Left ventricle myocardium superior (tissue), 1 donor: Measurements from ENCODE around the gene SCN7A. TPM values are rescaled to one million over a fixed set of nuclear protein-coding genes. Genes with fewer than 3 reads are reported as not detected.
"Not testable (repeated sequence)": the region's sequence is repeated elsewhere in the genome, so short reads cannot be mapped to it uniquely, and the experiment has no call there.

Experiments
- ATAC-seq: fragments of 200-7000 bp; cut with Tn5 transposase; one replicate; pipeline ENCODE4 v1.9.1; 2020; ENCODE audit warnings: mild to moderate bottlenecking, moderate library complexity
- DNase-seq: peaks from one replicate; pipeline ENCODE4 v3.0.0-alpha.2; 2020
- intact Hi-C: fragments of 100-400 bp; cut with micrococcal nuclease; formaldehyde crosslinking; loops from one replicate; pipeline ENCODE4 v1.11.0; 2022
- total RNA-seq: library from RNA; stranded (reverse); fragmentation: NEBNext Ultra II Directional; extraction: Animal tissue kit (Norgen Biotek cat#: 25700); gene quantifications from one replicate; pipeline ENCODE4 v1.2.1, GENCODE V29; 2021
- donor health status: DM: no; HTN: yes; CAD: no; lungs with severe emphysema.

The SCN7A gene
- total RNA-seq, 1 donor from 2014 or later: 28.5 TPM

GRCh38 chr2:166458674-166459073 lies 35.4 kb downstream of the SCN7A start:
- ATAC-seq (no peak), DNase-seq (no peak)
- intact Hi-C loops: no loop called here

- DNase-seq, intact Hi-C loops, ATAC-seq: not testable (repeated sequence)
These were observed 38.2 kb downstream of the SCN7A start for GRCh38 chr2:166455823-166456222.

GRCh38 chr2:166454006-166454595 lies 39.9 kb downstream of the SCN7A start:
- intact Hi-C loops: no loop called here
- DNase-seq (no peak), ATAC-seq (no peak)

GRCh38 chr2:166451468-166451867 lies 42.6 kb downstream of the SCN7A start:
- DNase-seq: no peak
- ATAC-seq: no peak
- intact Hi-C loops: no loop called here

GRCh38 chr2:166449439-166449838 lies 44.6 kb downstream of the SCN7A start:
- ATAC-seq (no peak), DNase-seq (no peak)
- intact Hi-C loops: no loop called here

GRCh38 chr2:166448106-166448505 lies 45.9 kb downstream of the SCN7A start:
- DNase-seq: no peak
- intact Hi-C loops: no loop called here
- ATAC-seq: no peak

GRCh38 chr2:166444306-166444705 lies 49.7 kb downstream of the SCN7A start:
- intact Hi-C loops: no loop called here
- DNase-seq (no peak), ATAC-seq (no peak)

- no peak for ATAC-seq
- DNase-seq: no peak
- intact Hi-C loops: no loop called here
These were observed 53.7 kb downstream of the SCN7A start for GRCh38 chr2:166440313-166440712.

- DNase-seq: no peak
- intact Hi-C loops: no loop called here
- ATAC-seq: no peak
These were observed 55.0 kb downstream of the SCN7A start for GRCh38 chr2:166439078-166439477.

- ATAC-seq (peak; percentile 21), DNase-seq (no peak)
- intact Hi-C loops: no loop called here
These were observed 57.1 kb downstream of the SCN7A start for GRCh38 chr2:166436976-166437375.

GRCh38 chr2:166436189-166436588 lies 57.9 kb downstream of the SCN7A start:
- no peak for ATAC-seq
- no peak for DNase-seq
- intact Hi-C loops: no loop called here

GRCh38 chr2:166434491-166434890 lies 59.6 kb downstream of the SCN7A start:
- intact Hi-C loops: no loop called here
- no peak for ATAC-seq
- DNase-seq: no peak

- ATAC-seq (no peak), DNase-seq (no peak)
- intact Hi-C loops: no loop called here
These were observed 60.6 kb downstream of the SCN7A start for GRCh38 chr2:166433457-166433856.

GRCh38 chr2:166432331-166432730 lies 61.7 kb downstream of the SCN7A start:
- intact Hi-C loops: no loop called here
- no peak for DNase-seq
- ATAC-seq: no peak

GRCh38 chr2:166424841-166425240 lies 69.2 kb downstream of the SCN7A start:
- no peak for ATAC-seq
- intact Hi-C loops: no loop called here
- DNase-seq: no peak

GRCh38 chr2:166419616-166419934 lies 74.5 kb downstream of the SCN7A start:
- DNase-seq: no peak

GRCh38 chr2:166418853-166419615 lies 75.0 kb downstream of the SCN7A start:
- ATAC-seq: no peak
- DNase-seq: no peak
- intact Hi-C loops: no loop called here

More at GRCh38 chr2:166419616-166419934, 74.5 kb downstream of the SCN7A start:
- ATAC-seq: no peak
- intact Hi-C loops: no loop called here

GRCh38 chr2:166417669-166418068 lies 76.4 kb downstream of the SCN7A start:
- DNase-seq (no peak), ATAC-seq (no peak)
- intact Hi-C loops: no loop called here

- DNase-seq (no peak), ATAC-seq (no peak)
- intact Hi-C loops: no loop called here
These were observed 80.8 kb downstream of the SCN7A start for GRCh38 chr2:166413255-166413654.

GRCh38 chr2:166411473-166412230 lies 82.4 kb downstream of the SCN7A start:
- no peak for DNase-seq
- intact Hi-C loops: no loop called here
- no peak for ATAC-seq
